ACHN (cell line): ENCODE results near the gene OCA2.
A peak's percentile ranks its signal among the peaks of the same experiment; 100 is the strongest.

ENCODE experiments used
- DNase-seq: peaks from one replicate; pipeline ENCODE4 v3.0.0-alpha.2; 2015
- in situ Hi-C: cut with HindIII; loops from 2 replicates; pipeline ENCODE4 v1.10.0; 2017; ENCODE audit warnings: low sequenced_read_pairs, low pct_ligation_motif_present, low pct_unique_long_range_greater_than_20kb

Gene OCA2

GRCh38 chr15:27826902-27827714, 272.0 kb downstream of the OCA2 start:
- DNase-seq: no peak
- in situ Hi-C loops: no loop called here

GRCh38 chr15:27826411-27826810, 272.7 kb downstream of the OCA2 start:
- DNase-seq: no peak
- in situ Hi-C loops: no loop called here

GRCh38 chr15:27824841-27825422, 274.2 kb downstream of the OCA2 start:
- in situ Hi-C loops: no loop called here
- DNase-seq: no peak

- no peak for DNase-seq
- in situ Hi-C loops: no loop called here
These were observed 277.8 kb downstream of the OCA2 start for GRCh38 chr15:27821273-27821672.

- no peak for DNase-seq
- in situ Hi-C loops: no loop called here
These were observed 278.4 kb downstream of the OCA2 start for GRCh38 chr15:27820722-27821121.

GRCh38 chr15:27820232-27820631, 278.9 kb downstream of the OCA2 start:
- DNase-seq: peak; percentile 27
- in situ Hi-C loops: no loop called here

GRCh38 chr15:27817258-27817657, 281.9 kb downstream of the OCA2 start:
- in situ Hi-C loops: no loop called here
- no peak for DNase-seq

- in situ Hi-C loops: no loop called here
- no peak for DNase-seq
These were observed 282.3 kb downstream of the OCA2 start for GRCh38 chr15:27816790-27817189.

GRCh38 chr15:27815035-27815434, 284.1 kb downstream of the OCA2 start:
- in situ Hi-C loops: no loop called here

GRCh38 chr15:27813139-27813538, 286.0 kb downstream of the OCA2 start:
- in situ Hi-C loops: no loop called here
- DNase-seq: no peak

More at GRCh38 chr15:27815035-27815434, 284.1 kb downstream of the OCA2 start:
- no peak for DNase-seq

- in situ Hi-C loops: no loop called here
These were observed 290.9 kb downstream of the OCA2 start for GRCh38 chr15:27808182-27808581.

GRCh38 chr15:27807335-27807734, 291.8 kb downstream of the OCA2 start:
- in situ Hi-C loops: no loop called here
- DNase-seq: no peak

More at GRCh38 chr15:27808182-27808581, 290.9 kb downstream of the OCA2 start:
- DNase-seq: no peak

GRCh38 chr15:27806396-27806795, 292.7 kb downstream of the OCA2 start:
- no peak for DNase-seq
- in situ Hi-C loops: no loop called here

- in situ Hi-C loops: no loop called here
- DNase-seq: no peak
These were observed 293.6 kb downstream of the OCA2 start for GRCh38 chr15:27805261-27806220.

- no peak for DNase-seq
- in situ Hi-C loops: no loop called here
These were observed 294.4 kb downstream of the OCA2 start for GRCh38 chr15:27804569-27805260.

- in situ Hi-C loops: no loop called here
- no peak for DNase-seq
These were observed 300.3 kb downstream of the OCA2 start for GRCh38 chr15:27798807-27799206.

- DNase-seq: no peak
- in situ Hi-C loops: no loop called here
These were observed 301.4 kb downstream of the OCA2 start for GRCh38 chr15:27797765-27798164.
